HepG2 (cell line): Measurements from ENCODE around the gene MEI1. TPM values are rescaled to one million over a fixed set of nuclear protein-coding genes. Genes with fewer than 3 reads are reported as not detected.

ENCODE experiments used
- CREM ChIP-seq, 2 experiments: sonication (generic) in 1 of 2; formaldehyde crosslinking in 1 of 2; IDR thresholded peaks; 2 replicates each; pipeline versions ENCODE4 v1.4.0 to v1.6.1; 2016 to 2020; ENCODE audit warnings: antibody characterized with exemption in 1 of 2, mild to moderate bottlenecking in 1 of 2, missing genetic modification reagents in 1 of 2
- GATA4 ChIP-seq: sonication (generic); IDR thresholded peaks from 2 replicates; pipeline ENCODE4 v1.6.1; 2016; ENCODE audit warnings: antibody characterized with exemption, low read depth, borderline replicate concordance
- GZF1 ChIP-seq: sonication (generic); formaldehyde crosslinking; IDR thresholded peaks from 2 replicates; pipeline ENCODE4 v1.5.1; 2020; ENCODE audit warnings: mild to moderate bottlenecking, missing genetic modification reagents
- MATR3 ChIP-seq: sonication (generic); formaldehyde crosslinking; IDR thresholded peaks from 2 replicates; pipeline ENCODE4 v1.4.0; 2020; ENCODE audit warnings: missing genetic modification reagents
- MLX ChIP-seq: IDR thresholded peaks from 2 replicates; pipeline ENCODE4 v1.6.1; 2016
- MXI1 ChIP-seq: IDR thresholded peaks from 3 replicates; pipeline ENCODE4 v1.6.1; 2012; ENCODE audit warnings: low read depth, low read length, inconsistent platforms, borderline replicate concordance
- RBM39 ChIP-seq: fragments of 200-400 bp; formaldehyde crosslinking; IDR thresholded peaks from one replicate; pipeline ENCODE4 v1.6.1; 2018; ENCODE audit warnings: antibody characterized with exemption, mild to moderate bottlenecking, low read depth, low read length; ENCODE audit not compliant: poor library complexity, severe bottlenecking
- TAF1 ChIP-seq: sonication (generic); formaldehyde crosslinking; IDR thresholded peaks from 2 replicates; pipeline ENCODE4 v1.4.0; 2020; ENCODE audit warnings: missing genetic modification reagents
- WIZ ChIP-seq: sonication (generic); formaldehyde crosslinking; IDR thresholded peaks from 2 replicates; pipeline ENCODE4 v1.5.1; 2020; ENCODE audit warnings: mild to moderate bottlenecking, missing genetic modification reagents
- ZNF513 ChIP-seq: sonication (generic); formaldehyde crosslinking; conservative IDR thresholded peaks from 2 replicates; pipeline ENCODE4 v1.5.0; 2020; ENCODE audit warnings: missing genetic modification reagents
- ZNF850 ChIP-seq: sonication (generic); formaldehyde crosslinking; conservative IDR thresholded peaks from 2 replicates; pipeline ENCODE4 v1.9.0; 2021; ENCODE audit warnings: mild to moderate bottlenecking, missing genetic modification reagents
- ZXDC ChIP-seq: sonication (generic); formaldehyde crosslinking; IDR thresholded peaks from 2 replicates; pipeline ENCODE4 v1.5.0; 2020; ENCODE audit warnings: mild to moderate bottlenecking, missing genetic modification reagents
- polyA plus RNA-seq, 8 experiments: library from polyadenylated mRNA; depleted of rRNA in 3 of 8; stranded (reverse) in 7 of 8; unstranded in 1 of 8; fragments of >200 nt; fragmentation: Illumina TruSeq in 4 of 8; extraction: Trizol in 4 of 8; gene quantifications; 2 replicates each; pipeline versions ENCODE4 v1.2.1 to v1.2.3, GENCODE V29; 2011 to 2016; ENCODE audit warnings: low read depth in 4 of 8, missing spikeins in 1 of 8, mixed read lengths in 1 of 8; ENCODE audit not compliant: insufficient read depth in 1 of 8
- total RNA-seq, 5 experiments: library from RNA; depleted of rRNA; stranded (reverse); fragments of >200 nt; fragmentation: Illumina TruSeq; extraction: Trizol; gene quantifications; 2 replicates each; pipeline ENCODE4 v1.2.3, GENCODE V29; 2016; ENCODE audit warnings: low read depth in 1 of 5
- TF ChIP-seq, protein P1 (sequence below), 2 experiments: sonication (generic) in 1 of 2; formaldehyde crosslinking in 1 of 2; IDR thresholded peaks; 2 replicates each; pipeline versions ENCODE4 v1.4.0 to v1.6.1; 2018 to 2020; ENCODE audit warnings: missing genetic modification reagents in 2 of 2, borderline replicate concordance in 1 of 2, low read depth in 1 of 2, mild to moderate bottlenecking in 1 of 2, missing biosample characterization in 1 of 2
- TF ChIP-seq, protein P2 (sequence below): sonication (generic); formaldehyde crosslinking; IDR thresholded peaks from 2 replicates; pipeline ENCODE4 v1.8.0; 2022; ENCODE audit warnings: missing genetic modification reagents, mild to moderate bottlenecking, borderline replicate concordance
- TF ChIP-seq, protein P3 (sequence below): sonication (generic); formaldehyde crosslinking; IDR thresholded peaks from 2 replicates; pipeline ENCODE4 v1.4.0; 2020; ENCODE audit warnings: missing genetic modification reagents, mild to moderate bottlenecking, borderline replicate concordance
- TF ChIP-seq, protein P4 (sequence below): sonication (generic); formaldehyde crosslinking; IDR thresholded peaks from 2 replicates; pipeline ENCODE4 v1.5.0; 2020; ENCODE audit warnings: missing genetic modification reagents, mild to moderate bottlenecking, borderline replicate concordance

Gene MEI1
- total and polyA plus RNA-seq, 2 of the 13 experiments (the other 11 are each of a cell fraction or from before 2014, with no cell fraction given), result 0.75 to 1.9 TPM

- TF ChIP-seq, protein P1, sequence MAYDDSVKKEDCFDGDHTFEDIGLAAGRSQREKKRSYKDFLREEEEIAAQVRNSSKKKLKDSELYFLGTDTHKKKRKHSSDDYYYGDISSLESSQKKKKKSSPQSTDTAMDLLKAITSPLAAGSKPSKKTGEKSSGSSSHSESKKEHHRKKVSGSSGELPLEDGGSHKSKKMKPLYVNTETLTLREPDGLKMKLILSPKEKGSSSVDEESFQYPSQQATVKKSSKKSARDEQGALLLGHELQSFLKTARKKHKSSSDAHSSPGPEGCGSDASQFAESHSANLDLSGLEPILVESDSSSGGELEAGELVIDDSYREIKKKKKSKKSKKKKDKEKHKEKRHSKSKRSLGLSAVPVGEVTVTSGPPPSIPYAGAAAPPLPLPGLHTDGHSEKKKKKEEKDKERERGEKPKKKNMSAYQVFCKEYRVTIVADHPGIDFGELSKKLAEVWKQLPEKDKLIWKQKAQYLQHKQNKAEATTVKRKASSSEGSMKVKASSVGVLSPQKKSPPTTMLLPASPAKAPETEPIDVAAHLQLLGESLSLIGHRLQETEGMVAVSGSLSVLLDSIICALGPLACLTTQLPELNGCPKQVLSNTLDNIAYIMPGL (CRISPR knock-in tag; IDR thresholded peaks at IDR 0.05; ENCODE audit: borderline replicate concordance in 1 of 2, low read depth in 1 of 2), result peak; percentile 80 to 82
- no peak for TF ChIP-seq MXI1
- TF ChIP-seq GZF1 (CRISPR knock-in tag), result no peak
- TF ChIP-seq ZNF850 (CRISPR knock-in tag), result no peak
- TF ChIP-seq RBM39, result no peak
- no peak for TF ChIP-seq MATR3
- TF ChIP-seq, protein P2, sequence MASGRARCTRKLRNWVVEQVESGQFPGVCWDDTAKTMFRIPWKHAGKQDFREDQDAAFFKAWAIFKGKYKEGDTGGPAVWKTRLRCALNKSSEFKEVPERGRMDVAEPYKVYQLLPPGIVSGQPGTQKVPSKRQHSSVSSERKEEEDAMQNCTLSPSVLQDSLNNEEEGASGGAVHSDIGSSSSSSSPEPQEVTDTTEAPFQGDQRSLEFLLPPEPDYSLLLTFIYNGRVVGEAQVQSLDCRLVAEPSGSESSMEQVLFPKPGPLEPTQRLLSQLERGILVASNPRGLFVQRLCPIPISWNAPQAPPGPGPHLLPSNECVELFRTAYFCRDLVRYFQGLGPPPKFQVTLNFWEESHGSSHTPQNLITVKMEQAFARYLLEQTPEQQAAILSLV (CRISPR knock-in tag), result peak; percentile 76; the same call in 1 of the 2 replicates
- TF ChIP-seq GATA4, result no peak
- TF ChIP-seq CREM (IDR thresholded peaks at IDR 0.05), result no peak
- TF ChIP-seq CREM (CRISPR knock-in tag; IDR thresholded peaks at IDR 0.05), result no peak
- TF ChIP-seq ZXDC (CRISPR knock-in tag), result no peak
- no peak for TF ChIP-seq ZNF513 (CRISPR knock-in tag)
- TF ChIP-seq, protein P3, sequence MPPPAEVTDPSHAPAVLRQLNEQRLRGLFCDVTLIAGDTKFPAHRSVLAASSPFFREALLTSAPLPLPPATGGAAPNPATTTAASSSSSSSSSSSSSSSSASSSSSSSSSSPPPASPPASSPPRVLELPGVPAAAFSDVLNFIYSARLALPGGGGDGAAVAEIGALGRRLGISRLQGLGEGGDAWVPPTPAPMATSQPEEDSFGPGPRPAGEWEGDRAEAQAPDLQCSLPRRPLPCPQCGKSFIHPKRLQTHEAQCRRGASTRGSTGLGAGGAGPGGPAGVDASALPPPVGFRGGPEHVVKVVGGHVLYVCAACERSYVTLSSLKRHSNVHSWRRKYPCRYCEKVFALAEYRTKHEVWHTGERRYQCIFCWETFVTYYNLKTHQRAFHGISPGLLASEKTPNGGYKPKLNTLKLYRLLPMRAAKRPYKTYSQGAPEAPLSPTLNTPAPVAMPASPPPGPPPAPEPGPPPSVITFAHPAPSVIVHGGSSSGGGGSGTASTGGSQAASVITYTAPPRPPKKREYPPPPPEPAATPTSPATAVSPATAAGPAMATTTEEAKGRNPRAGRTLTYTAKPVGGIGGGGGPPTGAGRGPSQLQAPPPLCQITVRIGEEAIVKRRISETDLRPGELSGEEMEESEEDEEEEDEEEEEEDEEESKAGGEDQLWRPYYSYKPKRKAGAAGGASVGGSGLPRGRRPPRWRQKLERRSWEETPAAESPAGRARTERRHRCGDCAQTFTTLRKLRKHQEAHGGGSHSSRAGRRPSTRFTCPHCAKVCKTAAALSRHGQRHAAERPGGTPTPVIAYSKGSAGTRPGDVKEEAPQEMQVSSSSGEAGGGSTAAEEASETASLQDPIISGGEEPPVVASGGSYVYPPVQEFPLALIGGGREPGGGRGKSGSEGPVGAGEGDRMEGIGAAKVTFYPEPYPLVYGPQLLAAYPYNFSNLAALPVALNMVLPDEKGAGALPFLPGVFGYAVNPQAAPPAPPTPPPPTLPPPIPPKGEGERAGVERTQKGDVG (CRISPR knock-in tag), result no peak
- TF ChIP-seq, protein P4, sequence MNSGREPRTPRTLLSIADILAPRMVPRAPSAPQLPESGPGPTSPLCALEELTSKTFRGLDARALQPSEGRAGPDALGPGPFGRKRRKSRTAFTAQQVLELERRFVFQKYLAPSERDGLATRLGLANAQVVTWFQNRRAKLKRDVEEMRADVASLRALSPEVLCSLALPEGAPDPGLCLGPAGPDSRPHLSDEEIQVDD (CRISPR knock-in tag), result no peak
- no peak for TF ChIP-seq TAF1 (CRISPR knock-in tag)
- TF ChIP-seq MLX (CRISPR knock-in tag), result no peak
- TF ChIP-seq WIZ (CRISPR knock-in tag), result no peak
Observed at GRCh38 chr22:41697126-41697775, 2.1 kb upstream of the MEI1 start (continued).
